ENCODE results near the gene HELLS. TPM values are rescaled to one million over a fixed set of nuclear protein-coding genes. Genes with fewer than 3 reads are reported as not detected.
"Not testable (repeated sequence)": the region's sequence is repeated elsewhere in the genome, so short reads cannot be mapped to it uniquely, and the experiment has no call there.

The HELLS gene
- total RNA-seq, 1 donor from 2014 or later, result 114 TPM

DNA sequence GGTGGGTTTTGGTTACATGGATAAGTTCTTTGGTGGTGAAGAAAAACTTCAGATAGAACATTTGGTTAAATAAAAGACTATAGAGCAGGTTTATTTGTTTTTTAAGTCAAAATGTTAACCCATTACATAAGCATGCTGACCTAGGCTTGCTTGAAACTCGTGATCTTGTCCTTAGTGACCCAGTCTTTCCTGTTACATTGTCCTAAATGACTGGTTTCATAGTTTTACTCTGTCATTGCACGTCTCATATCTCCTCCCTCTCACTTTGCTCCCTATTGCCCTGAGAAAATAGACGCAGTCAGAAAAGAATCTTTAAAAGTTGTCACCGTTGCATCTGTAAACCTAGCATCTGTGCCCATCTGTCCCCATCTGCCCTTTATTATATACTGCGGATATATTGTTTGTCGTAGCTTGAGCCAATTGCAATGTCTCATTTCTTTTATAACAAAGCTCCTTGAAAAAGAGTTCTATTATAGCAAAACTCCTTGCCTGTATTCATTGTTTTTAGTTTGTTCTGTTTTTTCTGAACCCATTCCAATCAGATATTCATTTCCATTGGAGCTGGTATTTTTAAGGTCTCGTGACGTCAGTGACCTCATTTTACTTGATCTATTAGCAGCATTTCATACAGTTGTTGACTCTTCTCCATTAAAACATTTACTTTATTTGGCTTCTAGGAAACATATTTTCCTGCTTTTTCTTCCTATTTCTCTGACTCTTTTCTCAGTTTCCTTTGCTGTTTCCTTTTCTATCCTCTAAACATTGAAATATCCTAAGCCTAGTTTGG, 57.3 kb downstream of the HELLS start:
- intact Hi-C loops (cut with micrococcal nuclease), result no loop called here

DNA sequence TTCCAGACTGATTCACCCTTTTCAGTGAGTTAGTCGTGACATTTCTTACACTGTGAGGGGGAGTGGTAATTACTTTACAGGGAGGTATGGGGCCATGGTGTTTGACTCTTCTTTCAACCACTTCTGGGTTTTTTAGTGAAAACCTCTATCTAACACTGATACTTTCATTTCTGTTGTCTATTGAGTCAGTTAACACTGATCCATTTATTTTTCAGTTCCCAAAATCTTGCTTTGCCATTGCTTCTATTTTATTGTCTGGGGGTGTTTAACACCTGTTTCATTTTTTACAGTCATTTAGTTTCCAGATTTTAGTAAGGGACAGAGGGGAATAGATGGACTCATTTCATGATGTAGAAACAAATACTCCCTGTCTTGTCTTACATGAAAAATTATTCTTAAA, 61.5 kb downstream of the HELLS start:
- intact Hi-C loops (cut with micrococcal nuclease), result no loop called here

DNA sequence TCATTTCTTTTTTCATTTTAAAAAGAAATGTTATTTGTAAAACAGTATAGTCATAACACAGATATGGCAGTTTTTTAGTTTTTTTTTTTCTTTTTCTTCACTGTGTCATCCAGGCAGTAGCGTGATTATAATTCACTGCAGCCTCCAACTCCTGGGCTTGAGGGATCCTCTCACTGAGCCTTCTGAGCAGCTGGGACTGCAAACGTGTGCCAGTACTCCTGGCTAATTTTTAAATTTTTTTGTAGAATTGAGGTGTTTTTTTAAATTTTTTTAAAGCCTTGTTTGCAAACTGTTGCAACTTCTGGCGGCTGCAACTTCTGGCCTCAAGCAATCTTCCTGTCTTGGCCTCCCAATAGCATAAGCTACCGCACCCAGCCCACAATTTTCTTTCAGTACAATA, 63.0 kb downstream of the HELLS start:
- intact Hi-C loops (cut with micrococcal nuclease), result no loop called here

DNA sequence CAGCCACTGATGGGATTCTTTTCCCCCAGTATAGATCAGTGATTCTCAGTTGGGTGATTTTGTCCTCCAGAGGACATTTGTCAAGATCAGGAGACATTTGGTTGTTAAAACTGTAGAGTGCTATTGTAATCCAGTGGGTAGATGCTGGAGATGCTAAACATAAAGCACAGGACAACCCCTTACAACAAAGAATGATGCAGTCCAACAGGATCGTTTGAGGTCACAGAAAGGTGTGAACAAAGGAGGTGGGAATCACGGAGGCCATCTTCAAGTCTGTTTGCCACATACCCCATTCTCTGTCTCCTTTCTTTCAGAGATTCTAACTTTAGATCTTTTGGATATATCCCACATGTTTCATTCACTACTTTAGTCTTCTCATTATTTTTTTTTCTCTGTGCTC, 69.0 kb downstream of the HELLS start:
- intact Hi-C loops (cut with micrococcal nuclease), result no loop called here

DNA sequence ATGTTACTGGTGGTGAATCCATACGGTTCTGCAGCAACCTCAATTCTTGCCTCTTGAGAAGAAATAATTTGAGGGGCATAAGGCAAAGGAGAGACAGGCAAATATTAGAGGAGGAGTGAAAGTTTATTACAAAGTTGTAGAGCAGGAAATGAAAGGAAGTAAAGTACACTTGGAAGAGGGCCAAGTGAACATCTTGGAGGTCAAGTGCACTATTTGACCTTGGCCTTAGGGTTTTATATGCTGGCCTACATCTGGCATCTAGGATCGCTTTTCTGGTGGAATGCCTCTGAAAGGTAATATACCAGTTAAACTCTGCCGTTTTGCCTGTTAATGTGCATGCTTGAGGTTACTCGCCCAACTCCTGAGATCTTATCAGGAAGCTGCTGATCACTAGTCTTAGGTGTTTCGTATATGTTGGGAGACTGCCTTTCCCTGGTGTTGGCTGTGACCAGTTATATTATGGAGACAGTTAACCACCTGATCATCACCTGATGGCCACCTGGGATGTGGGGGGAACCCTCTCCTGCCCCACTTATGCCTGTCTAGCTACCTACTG, 71.9 kb downstream of the HELLS start:
- intact Hi-C loops (cut with micrococcal nuclease), result no loop called here

DNA sequence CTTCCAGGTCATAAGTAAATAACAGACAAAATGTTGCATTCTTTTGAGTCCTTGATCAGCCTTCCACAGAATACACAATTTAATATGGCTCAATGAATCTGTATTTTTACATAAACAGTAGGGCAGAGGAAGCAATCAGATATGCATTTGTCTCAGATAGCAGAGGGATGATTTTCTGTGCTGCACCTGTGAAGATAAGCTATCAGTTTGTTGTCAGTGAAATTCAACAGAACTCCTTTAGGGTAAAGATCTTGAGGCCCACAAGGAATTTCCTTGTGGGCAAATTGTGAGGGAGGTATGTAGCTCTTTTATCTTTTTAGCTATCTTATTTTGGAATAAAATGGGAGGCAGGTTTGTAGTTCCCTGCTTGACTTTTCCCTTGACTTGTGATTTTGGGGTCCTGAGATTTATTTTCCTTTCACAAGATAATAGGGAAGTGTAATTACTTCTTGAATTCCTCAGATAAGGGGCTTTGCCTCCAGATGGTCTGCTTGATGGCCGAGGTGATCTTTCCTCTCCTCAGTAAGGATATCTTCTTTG, 77.1 kb downstream of the HELLS start:
- intact Hi-C loops (cut with micrococcal nuclease), result no loop called here

DNA sequence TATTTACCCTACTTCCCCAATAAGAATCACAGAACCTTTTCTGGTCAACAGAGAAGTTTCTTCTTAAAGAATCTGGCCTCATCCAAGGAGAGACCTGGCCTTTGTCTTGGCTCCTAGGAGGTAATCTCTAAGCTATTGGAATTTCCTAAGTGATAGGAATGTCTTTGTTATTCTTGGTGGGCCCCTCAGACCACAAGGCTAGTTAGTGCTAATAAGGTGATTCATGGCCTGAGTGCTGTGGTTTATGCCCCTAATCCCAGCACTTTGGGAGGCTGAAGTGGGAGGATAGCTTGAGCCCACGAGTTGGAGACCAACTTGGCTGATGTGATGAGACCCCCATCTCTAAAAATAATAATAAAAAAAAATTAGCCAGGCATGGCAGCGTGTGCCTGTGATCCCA, 78.0 kb downstream of the HELLS start:
- intact Hi-C loops (cut with micrococcal nuclease), result no loop called here

DNA sequence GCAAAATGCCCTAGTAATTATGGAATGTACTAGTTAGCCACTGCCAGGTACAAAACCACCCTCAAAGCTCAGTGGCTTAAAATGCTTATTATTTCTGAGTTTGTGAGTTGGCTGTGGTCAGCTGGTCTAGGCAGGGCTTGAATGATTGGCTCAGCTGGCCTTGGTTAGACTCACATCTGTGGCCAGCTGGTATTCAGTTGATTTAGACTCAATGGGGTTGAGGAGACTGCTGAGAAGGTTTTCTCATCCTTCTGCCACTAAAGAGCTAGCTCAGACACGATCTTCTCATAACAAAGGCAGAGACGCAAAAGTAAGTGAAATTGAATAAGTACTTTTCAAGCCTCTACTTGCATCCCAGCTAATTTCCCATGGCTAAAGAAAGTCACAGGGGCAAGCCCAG, 80.9 kb downstream of the HELLS start:
- intact Hi-C loops (cut with micrococcal nuclease), result no loop called here

DNA sequence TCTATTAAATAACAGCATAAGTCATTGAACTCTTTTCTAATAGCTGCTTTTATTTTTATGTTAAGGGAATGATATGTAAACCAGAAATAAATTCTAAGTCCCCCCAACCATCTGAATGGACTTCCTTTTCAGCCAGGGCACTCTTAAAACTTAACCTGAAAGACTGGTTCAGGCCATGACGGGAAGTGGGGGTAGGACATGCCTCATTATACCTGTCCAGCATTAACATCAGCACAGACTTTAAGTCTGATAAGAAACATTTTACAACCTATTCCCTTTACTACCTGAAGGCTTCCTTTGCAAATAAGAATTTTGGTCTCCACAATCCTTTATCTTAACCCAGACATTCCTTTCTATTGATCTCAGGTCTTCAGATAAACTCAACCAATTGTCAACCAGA, 81.9 kb downstream of the HELLS start:
- intact Hi-C loops (cut with micrococcal nuclease), result no loop called here

DNA sequence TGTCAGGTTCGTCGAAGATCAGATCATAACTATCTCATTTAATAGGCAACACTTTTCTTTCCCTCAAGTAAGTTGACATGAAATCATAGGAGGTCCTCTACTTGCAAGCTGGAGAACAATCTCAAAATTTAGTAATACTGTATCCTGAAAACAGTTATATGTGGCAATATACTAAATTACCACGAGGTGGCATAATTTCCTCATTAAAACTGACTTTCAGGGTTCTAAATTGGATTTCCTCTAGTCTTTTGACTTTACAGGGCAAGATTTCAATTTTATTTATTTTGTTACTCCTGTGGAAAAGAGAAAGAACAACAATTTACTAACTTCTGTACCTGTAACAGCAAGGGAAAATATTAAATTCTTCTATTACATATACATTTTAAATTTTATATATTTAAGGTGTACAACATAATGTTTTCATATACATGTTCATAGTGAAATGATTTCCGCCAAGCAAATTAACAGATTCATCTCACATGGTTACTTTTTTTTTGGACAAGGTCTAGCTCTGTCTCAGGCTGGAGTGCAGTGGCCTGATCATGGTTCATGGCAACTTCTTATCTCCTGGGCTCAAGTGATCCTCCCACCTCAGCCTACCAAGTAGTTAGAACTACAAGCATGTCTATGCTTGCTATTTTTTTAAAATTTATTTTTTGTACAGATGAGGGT, 84.6 kb downstream of the HELLS start:
- intact Hi-C loops (cut with micrococcal nuclease), result loop anchor here (1.0 kb wide), 3 partner anchors 503 to 733 kb away; no protein-coding TSS in a partner anchor

DNA sequence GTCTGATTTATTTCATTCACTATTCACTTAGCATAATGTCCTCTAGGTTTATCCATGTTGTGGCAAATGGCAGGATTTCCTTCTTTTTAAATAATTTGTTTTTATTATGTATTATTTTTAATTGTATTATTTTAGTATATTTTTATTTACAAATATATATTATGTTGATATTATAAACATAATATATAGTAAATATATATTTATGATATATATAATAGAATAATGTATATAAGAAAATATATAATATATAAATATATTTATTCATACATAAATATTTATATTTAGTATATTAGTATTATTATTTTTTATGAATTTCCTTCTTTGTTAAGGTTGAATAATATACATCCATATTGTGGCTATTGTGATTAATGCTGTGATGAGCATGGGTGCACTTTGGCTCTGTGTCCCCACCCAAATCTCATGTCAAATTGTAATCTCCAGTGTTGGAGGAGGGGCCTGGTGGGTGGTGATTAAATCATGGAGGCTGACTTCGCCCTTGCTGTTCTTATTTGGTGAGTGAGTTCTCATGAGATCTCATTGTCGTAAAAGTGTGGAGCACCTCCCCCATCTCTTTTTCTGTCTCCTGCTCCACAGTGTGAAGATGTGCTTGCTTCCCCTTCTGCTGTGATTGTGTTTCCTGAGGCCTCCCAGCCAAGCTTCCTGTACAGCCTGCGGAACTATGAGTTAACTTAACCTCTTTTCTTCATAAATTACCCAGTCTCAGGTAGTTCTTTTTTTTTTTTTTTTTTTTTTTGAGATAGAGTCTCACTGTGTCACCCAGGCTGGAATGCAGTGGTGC, 85.7 kb downstream of the HELLS start:
- intact Hi-C loops (cut with micrococcal nuclease), result no loop called here

DNA sequence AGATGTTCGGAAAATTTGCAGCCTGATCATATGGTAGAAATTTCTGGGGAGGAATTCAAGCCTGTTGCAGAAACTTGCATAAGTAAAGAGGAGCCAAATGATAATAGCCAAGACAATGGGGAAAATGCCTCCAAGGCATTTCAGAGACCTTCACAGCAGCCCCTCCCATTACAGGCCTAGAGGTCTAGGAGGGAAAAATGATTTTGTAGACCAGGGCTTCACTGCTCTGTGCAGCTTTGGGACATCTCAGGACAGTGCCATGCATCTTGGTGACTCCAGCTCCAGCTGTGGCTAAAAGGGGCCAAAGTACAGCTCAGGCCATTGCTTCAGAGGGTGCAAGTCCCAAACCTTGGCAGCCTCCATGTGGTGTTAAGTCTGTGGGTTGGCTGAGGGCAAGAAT, 87.4 kb downstream of the HELLS start:
- intact Hi-C loops (cut with micrococcal nuclease), result no loop called here

DNA sequence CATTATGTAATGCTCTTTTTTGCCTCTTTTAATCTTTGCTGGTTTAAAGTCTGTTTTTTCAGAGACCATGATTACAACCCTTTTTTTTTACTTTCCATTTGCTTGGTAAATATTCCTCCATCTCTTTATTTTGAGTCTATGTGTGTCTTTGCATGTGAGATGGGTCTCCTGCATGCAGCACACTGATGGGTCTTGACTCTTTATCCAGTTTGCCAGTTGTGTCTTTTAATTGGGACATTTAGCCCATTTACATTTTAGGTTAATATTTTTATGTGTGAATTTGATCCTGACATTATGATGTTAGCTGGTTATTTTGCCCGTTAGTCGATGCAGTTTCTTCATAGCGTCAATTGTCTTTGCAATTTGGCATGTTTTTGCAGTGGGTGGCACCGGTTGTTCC, 92.5 kb downstream of the HELLS start:
- intact Hi-C loops (cut with micrococcal nuclease), result not testable (repeated sequence)

DNA sequence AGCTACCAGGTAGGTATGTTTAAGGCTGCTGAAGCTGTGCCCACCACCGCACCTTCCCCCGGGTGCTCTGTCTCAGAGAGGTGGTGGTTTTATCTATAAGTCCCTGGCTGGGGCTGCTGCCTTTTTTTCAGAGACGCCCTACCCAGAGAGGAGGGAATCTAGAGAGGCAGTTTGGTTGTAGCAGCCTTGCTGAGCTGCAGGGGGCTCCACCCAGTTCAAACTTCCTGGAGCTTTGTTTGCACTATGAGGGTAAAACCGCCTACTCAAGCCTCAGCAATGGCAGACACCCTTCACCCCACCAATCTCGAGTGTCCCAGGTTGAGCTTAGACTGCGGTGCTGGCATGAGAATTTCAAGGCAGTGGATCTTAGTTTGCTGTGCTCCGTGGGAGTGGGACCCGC, 94.3 kb downstream of the HELLS start:
- intact Hi-C loops (cut with micrococcal nuclease), result no loop called here

DNA sequence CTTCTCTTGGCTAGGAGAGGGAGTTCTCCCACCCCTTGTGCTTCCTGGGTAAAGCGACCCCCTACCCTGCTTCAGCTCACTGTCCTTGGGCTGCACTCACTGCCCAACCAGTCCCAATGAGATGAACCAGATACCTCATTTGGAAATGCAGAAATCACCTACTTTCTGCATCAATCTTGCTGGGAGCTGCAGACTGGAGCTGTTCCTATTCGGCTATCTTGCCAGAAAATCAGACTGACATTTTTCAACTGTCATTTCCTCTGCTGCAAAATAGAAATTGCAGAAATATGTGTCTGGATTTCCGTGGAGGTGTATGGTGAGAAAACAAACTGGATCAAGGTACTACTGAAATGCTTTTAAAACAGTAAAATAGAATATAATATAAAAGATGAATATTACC, 95.0 kb downstream of the HELLS start:
- intact Hi-C loops (cut with micrococcal nuclease), result no loop called here

DNA sequence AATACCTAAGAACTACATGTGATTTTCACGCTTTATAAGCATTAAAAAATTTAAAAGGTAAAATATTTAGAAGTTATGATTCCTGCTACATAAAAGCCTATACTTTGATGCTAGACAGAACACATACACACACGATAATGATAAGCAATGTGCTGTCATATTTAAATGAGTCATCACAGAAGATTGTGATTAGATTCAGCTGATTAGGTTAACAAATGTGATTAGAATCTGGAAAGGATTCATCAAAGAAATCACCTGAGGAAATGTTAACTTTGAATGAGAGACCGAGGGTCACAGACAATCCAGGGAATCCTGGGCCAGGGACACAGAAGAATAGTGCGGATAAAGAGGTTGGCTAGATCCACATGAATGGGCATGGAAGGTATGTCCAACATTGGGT, 95.9 kb downstream of the HELLS start:
- intact Hi-C loops (cut with micrococcal nuclease), result no loop called here

DNA sequence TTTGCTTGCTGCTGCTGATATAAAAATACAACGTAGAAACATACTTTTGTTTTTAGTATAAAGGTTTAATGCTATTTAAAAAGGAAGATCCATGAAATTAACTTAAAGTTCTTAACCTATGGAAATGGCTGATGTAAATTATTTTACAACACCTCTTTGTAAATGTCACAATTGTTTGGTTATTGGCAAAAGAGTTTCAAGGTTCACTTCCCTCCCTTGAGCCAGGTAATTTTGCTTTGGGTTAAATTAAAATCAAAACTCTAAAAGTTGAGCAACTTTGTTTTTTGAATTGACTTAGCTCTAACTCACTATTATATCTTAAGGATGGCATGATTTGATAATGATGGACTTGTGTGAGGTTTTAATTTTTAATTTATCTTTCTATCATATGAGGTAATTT, 98.8 kb downstream of the HELLS start:
- intact Hi-C loops (cut with micrococcal nuclease), result no loop called here

DNA sequence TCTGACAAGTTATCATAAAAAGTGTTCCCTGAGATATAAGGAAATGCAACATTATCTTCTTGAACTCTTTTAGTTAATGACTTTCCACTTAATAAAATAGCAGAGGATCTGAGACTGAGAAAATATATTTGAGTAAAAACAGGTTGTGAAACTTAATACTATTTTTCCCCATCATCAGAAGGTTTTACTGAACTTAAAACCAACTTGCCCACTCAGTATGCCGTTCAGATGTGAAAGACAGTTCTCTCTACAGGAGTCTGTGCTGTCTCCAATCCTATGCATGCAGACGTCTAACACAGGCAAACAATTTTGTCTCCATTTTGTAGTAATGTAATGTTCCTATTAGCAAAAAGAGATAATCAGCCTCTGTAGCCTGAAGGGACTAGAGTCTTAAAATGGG, 99.7 kb downstream of the HELLS start:
- intact Hi-C loops (cut with micrococcal nuclease), result no loop called here

All from T-helper 1 cell treated with Interleukin-12 subunit alpha and Interleukin-12 subunit beta and Interleukin-4 antibody, amounts not matched to agents 30 ng/mL and 1 ng/mL, for 36 hours (primary cell).